Measurements from ENCODE around the gene ACSF3.
"Not testable (repeated sequence)": the region's sequence is repeated elsewhere in the genome, so short reads cannot be mapped to it uniquely, and the experiment has no call there.

ACSF3 gene

GRCh38 chr16:89183975-89184676 lies 90.5 kb downstream of the ACSF3 start:
- no peak overlapping the region for H3K4me3 ChIP-seq (ENCODE audit: low read depth, low read length)
- TF ChIP-seq CTCF (IDR thresholded peaks at IDR 0.05; ENCODE audit: low read depth, low read length) (no peak), POLR2A (IDR thresholded peaks at IDR 0.05; ENCODE audit: extremely low read depth, insufficient read length) (no peak), MYC (IDR thresholded peaks at IDR 0.05; ENCODE audit: low read depth, low read length) (no peak)
- DNase-seq (ENCODE audit: low read depth) = no peak

GRCh38 chr16:89184677-89184932 lies 91.0 kb downstream of the ACSF3 start:
- TF ChIP-seq POLR2A (IDR thresholded peaks at IDR 0.05; ENCODE audit: extremely low read depth, insufficient read length) = no peak
- TF ChIP-seq CTCF (IDR thresholded peaks at IDR 0.05; ENCODE audit: low read depth, low read length) = no peak
- TF ChIP-seq MYC (IDR thresholded peaks at IDR 0.05; ENCODE audit: low read depth, low read length) = no peak
- TF ChIP-seq MAX (IDR thresholded peaks at IDR 0.05; ENCODE audit: low read depth, low read length) = no peak
- DNase-seq (ENCODE audit: low read depth) = no peak
- H3K4me3 ChIP-seq (ENCODE audit: low read depth, low read length) = no peak overlapping the region

GRCh38 chr16:89184933-89185794 lies 91.5 kb downstream of the ACSF3 start:
- no peak overlapping the region for H3K4me3 ChIP-seq (ENCODE audit: low read depth, low read length)
- TF ChIP-seq MYC (IDR thresholded peaks at IDR 0.05; ENCODE audit: low read depth, low read length) = no peak
- TF ChIP-seq POLR2A (IDR thresholded peaks at IDR 0.05; ENCODE audit: extremely low read depth, insufficient read length) = no peak
- peak; percentile 45 for DNase-seq (ENCODE audit: low read depth)

GRCh38 chr16:89185887-89186592 lies 92.4 kb downstream of the ACSF3 start:
- not testable (repeated sequence) for H3K4me3 ChIP-seq (ENCODE audit: low read depth, low read length)
- DNase-seq (ENCODE audit: low read depth) = peak; percentile 46

GRCh38 chr16:89186593-89187031 lies 93.0 kb downstream of the ACSF3 start:
- peak; percentile 49 for DNase-seq (ENCODE audit: low read depth)
- H3K4me3 ChIP-seq (ENCODE audit: low read depth, low read length) = not testable (repeated sequence)

- peak; percentile 76 for DNase-seq (ENCODE audit: low read depth)
- H3K4me3 ChIP-seq (ENCODE audit: low read depth, low read length) = no peak overlapping the region
- no peak for TF ChIP-seq MYC (IDR thresholded peaks at IDR 0.05; ENCODE audit: low read depth, low read length)
- no peak for TF ChIP-seq CTCF (IDR thresholded peaks at IDR 0.05; ENCODE audit: low read depth, low read length)
- TF ChIP-seq MAX (IDR thresholded peaks at IDR 0.05; ENCODE audit: low read depth, low read length) = no peak
- TF ChIP-seq POLR2A (IDR thresholded peaks at IDR 0.05; ENCODE audit: extremely low read depth, insufficient read length) = no peak
Observed at GRCh38 chr16:89187032-89187769, 93.5 kb downstream of the ACSF3 start.

GRCh38 chr16:89187770-89188392 lies 94.2 kb downstream of the ACSF3 start:
- no peak for TF ChIP-seq CTCF (IDR thresholded peaks at IDR 0.05; ENCODE audit: low read depth, low read length)
- no peak for TF ChIP-seq POLR2A (IDR thresholded peaks at IDR 0.05; ENCODE audit: extremely low read depth, insufficient read length)
- no peak for TF ChIP-seq MYC (IDR thresholded peaks at IDR 0.05; ENCODE audit: low read depth, low read length)
- no peak for TF ChIP-seq MAX (IDR thresholded peaks at IDR 0.05; ENCODE audit: low read depth, low read length)
- DNase-seq (ENCODE audit: low read depth) = no peak
- no peak overlapping the region for H3K4me3 ChIP-seq (ENCODE audit: low read depth, low read length)

- not testable (repeated sequence) for H3K4me3 ChIP-seq (ENCODE audit: low read depth, low read length); DNase-seq (ENCODE audit: low read depth)
Observed at GRCh38 chr16:89188471-89189357, 95.1 kb downstream of the ACSF3 start.
